GM23248 (cell line): ENCODE measurements around the gene MAGI3. TPM values are rescaled to one million over a fixed set of nuclear protein-coding genes. Genes with fewer than 3 reads are reported as not detected.

Experiments
- DNase-seq: peaks from one replicate; pipeline ENCODE4 v3.0.0-alpha.2; 2015
- H2AFZ ChIP-seq: fragments of 200-600 bp; sonication (generic); 2 replicates; pipeline ENCODE4 v1.6.1; 2016; ENCODE audit warnings: antibody characterized with exemption
- H3F3A ChIP-seq: fragments of 200-600 bp; sonication (generic); 2 replicates; pipeline ENCODE4 v1.6.1; 2016; ENCODE audit warnings: mild to moderate bottlenecking, antibody characterized with exemption, mixed run types; ENCODE audit not compliant: insufficient read depth
- H3K27ac ChIP-seq: fragments of 200-600 bp; sonication (generic); 2 replicates; pipeline ENCODE4 v1.5.1; 2016; ENCODE audit warnings: mild to moderate bottlenecking
- H3K27me3 ChIP-seq: fragments of 200-600 bp; sonication (generic); replicated peaks from 2 replicates; pipeline ENCODE4 v1.6.1; 2016; ENCODE audit warnings: mild to moderate bottlenecking; ENCODE audit not compliant: insufficient read depth
- H3K36me3 ChIP-seq: fragments of 200-600 bp; sonication (generic); 2 replicates; pipeline ENCODE4 v1.6.1; 2016; ENCODE audit warnings: low read depth, mild to moderate bottlenecking
- H3K4me1 ChIP-seq: fragments of 200-600 bp; sonication (generic); 2 replicates; pipeline ENCODE4 v1.6.1; 2016; ENCODE audit warnings: mild to moderate bottlenecking; ENCODE audit not compliant: insufficient read depth
- H3K4me2 ChIP-seq: fragments of 200-600 bp; sonication (generic); one replicate; pipeline ENCODE4 v1.6.1; 2016; ENCODE audit warnings: mild to moderate bottlenecking; ENCODE audit not compliant: unreplicated experiment
- H3K4me3 ChIP-seq: fragments of 200-600 bp; sonication (generic); 2 replicates; pipeline ENCODE4 v1.5.1; 2016; ENCODE audit warnings: mild to moderate bottlenecking
- H3K79me2 ChIP-seq: fragments of 200-600 bp; sonication (generic); 2 replicates; pipeline ENCODE4 v1.6.1; 2016; ENCODE audit warnings: mild to moderate bottlenecking; ENCODE audit not compliant: insufficient read depth
- H3K9ac ChIP-seq: fragments of 200-600 bp; sonication (generic); 2 replicates; pipeline ENCODE4 v1.6.1; 2016; ENCODE audit warnings: mild to moderate bottlenecking
- H3K9me2 ChIP-seq: fragments of 200-600 bp; sonication (generic); 2 replicates; pipeline ENCODE4 v1.6.1; 2016; ENCODE audit warnings: mixed run types, mild to moderate bottlenecking, moderate library complexity; ENCODE audit not compliant: insufficient read depth
- H3K9me3 ChIP-seq: fragments of 200-600 bp; sonication (generic); one replicate; pipeline ENCODE4 v1.6.1; 2017; ENCODE audit warnings: low read depth
- H4K20me1 ChIP-seq: fragments of 200-600 bp; sonication (generic); 2 replicates; pipeline ENCODE4 v1.6.0; 2016; ENCODE audit not compliant: insufficient read depth
- EZH2 ChIP-seq: fragments of 200-600 bp; sonication (generic); IDR thresholded peaks from 2 replicates; pipeline ENCODE4 v1.6.1; 2018; ENCODE audit warnings: antibody characterized with exemption, mild to moderate bottlenecking; ENCODE audit not compliant: insufficient read depth, poor library complexity, severe bottlenecking
- EZH2phosphoT487 ChIP-seq: fragments of 200-600 bp; sonication (generic); IDR thresholded peaks from 2 replicates; pipeline ENCODE4 v1.6.1; 2018; ENCODE audit warnings: antibody characterized with exemption, moderate library complexity, mild to moderate bottlenecking, low read depth; ENCODE audit not compliant: insufficient read depth
- WGBS, 2 experiments: methylation state at CpG; one replicate each; pipeline ENCODE4 v1.1.6; 2015 to 2017; ENCODE audit warnings: low lambda C conversion rate in 2 of 2, low coverage in 1 of 2; ENCODE audit errors: missing lambda C conversion rate in 2 of 2; 5-methylcytosine and 5-hydroxymethylcytosine counted together
- in situ Hi-C: fragments of 300-500 bp; cut with MboI; formaldehyde crosslinking; loops from 2 replicates; pipeline ENCODE4 v1.15.0; 2020
- polyA plus RNA-seq: library from polyadenylated mRNA; unstranded; fragments of >200 nt; fragmentation: Nextera tagmentation; extraction: Ambion mirVana; gene quantifications from 2 replicates; pipeline ENCODE4 v1.2.1, GENCODE V29; 2016
- total RNA-seq: library from RNA; depleted of rRNA; stranded (reverse); fragments of >200 nt; shearing (Covaris generic); gene quantifications from 2 replicates; pipeline ENCODE4 v1.2.3, GENCODE V29; 2014

The MAGI3 gene
- total and polyA plus RNA-seq, 2 experiments from 2014 or later, result 1.9 to 7.2 TPM

- peaks cover 18% of the 10 kb centered on the region for H3K4me1 ChIP-seq
- H4K20me1 ChIP-seq, result no peaks in the 10 kb centered on the region
- no peak overlapping the region for H2AFZ ChIP-seq
- TF ChIP-seq EZH2, result no peak
- in situ Hi-C loops, result no loop called here
- no peaks in the 10 kb centered on the region for H3K36me3 ChIP-seq
- no peak overlapping the region for H3K4me3 ChIP-seq
- WGBS, 2 experiments, result 27% methylated on average over 2 of the region's 2 CpGs
- H3F3A ChIP-seq, result peaks cover 12% of the 10 kb centered on the region
- H3K9me2 ChIP-seq, result no peaks in the 10 kb centered on the region; the same call in 1 of the 2 replicates
- H3K79me2 ChIP-seq, result peaks cover 45% of the 10 kb centered on the region
- peak; percentile 63 for DNase-seq
- H3K27me3 ChIP-seq, result no peaks in the 10 kb centered on the region
- no peaks in the 10 kb centered on the region for H3K9me3 ChIP-seq
- H3K9ac ChIP-seq, result no peak overlapping the region
- no peak overlapping the region for H3K4me2 ChIP-seq
- H3K27ac ChIP-seq, result no peak overlapping the region
Measured at GRCh38 chr1:113452921-113453770, 62.8 kb downstream of the MAGI3 start.

GRCh38 chr1:113453771-113454083, 63.4 kb downstream of the MAGI3 start:
- Histone ChIP-seq H3K27ac (no peak overlapping the region), H3K9ac (no peak overlapping the region), H3K9me3 (no peaks in the 10 kb centered on the region), H3K9me2 (no peaks in the 10 kb centered on the region; the same call in 1 of the 2 replicates), H3K36me3 (no peaks in the 10 kb centered on the region), H3K4me2 (no peak overlapping the region), H3K4me3 (no peak overlapping the region), H3K4me1 (peaks cover 21% of the 10 kb centered on the region), H3F3A (peaks cover 12% of the 10 kb centered on the region), H3K27me3 (no peaks in the 10 kb centered on the region), H4K20me1 (no peaks in the 10 kb centered on the region), H3K79me2 (peaks cover 45% of the 10 kb centered on the region), H2AFZ (no peak overlapping the region)
- no peak for TF ChIP-seq EZH2
- TF ChIP-seq EZH2phosphoT487, result no peak
- DNase-seq, result no peak
- 97 to 100% methylated on average over 1 of the region's 1 CpG for WGBS, 2 experiments
- in situ Hi-C loops, result no loop called here

- in situ Hi-C loops, result no loop called here
- TF ChIP-seq EZH2 (no peak), EZH2phosphoT487 (no peak)
Measured at GRCh38 chr1:113455374-113455773, 65.1 kb downstream of the MAGI3 start.

GRCh38 chr1:113456967-113457366, 66.7 kb downstream of the MAGI3 start:
- Histone ChIP-seq H4K20me1 (no peaks in the 10 kb centered on the region), H3K9ac (no peak overlapping the region), H3K79me2 (peaks cover 46% of the 10 kb centered on the region), H3F3A (peaks cover 12% of the 10 kb centered on the region), H3K36me3 (no peaks in the 10 kb centered on the region), H3K4me1 (peaks cover 33% of the 10 kb centered on the region), H3K9me2 (no peaks in the 10 kb centered on the region), H3K9me3 (no peaks in the 10 kb centered on the region), H3K4me3 (peak overlapping the region; percentile 54), H2AFZ (no peak overlapping the region), H3K4me2 (peak overlapping the region; percentile 74), H3K27me3 (no peaks in the 10 kb centered on the region), H3K27ac (peak overlapping the region; percentile 53)
- DNase-seq, result peak; percentile 96
- 0 to 2% methylated on average over 2 of the region's 2 CpGs for WGBS, 2 experiments
- in situ Hi-C loops, result no loop called here
- TF ChIP-seq EZH2 (no peak), EZH2phosphoT487 (no peak)

More at GRCh38 chr1:113455374-113455773, 65.1 kb downstream of the MAGI3 start:
- no peak for DNase-seq
- WGBS, 2 experiments, result 88 to 100% methylated on average over 1 of the region's 1 CpG
- Histone ChIP-seq H2AFZ (no peak overlapping the region), H3K27ac (no peak overlapping the region), H3K4me1 (peaks cover 33% of the 10 kb centered on the region), H3K4me3 (no peak overlapping the region), H3F3A (peaks cover 12% of the 10 kb centered on the region), H3K36me3 (no peaks in the 10 kb centered on the region), H3K27me3 (no peaks in the 10 kb centered on the region), H4K20me1 (no peaks in the 10 kb centered on the region), H3K9ac (no peak overlapping the region), H3K79me2 (peaks cover 48% of the 10 kb centered on the region), H3K4me2 (no peak overlapping the region), H3K9me2 (no peaks in the 10 kb centered on the region; the same call in 1 of the 2 replicates), H3K9me3 (no peaks in the 10 kb centered on the region)

- Histone ChIP-seq H2AFZ (no peak overlapping the region), H3K4me2 (no peak overlapping the region), H3F3A (peaks cover 12% of the 10 kb centered on the region), H3K9me2 (no peaks in the 10 kb centered on the region), H3K36me3 (no peaks in the 10 kb centered on the region), H3K4me1 (peaks cover 33% of the 10 kb centered on the region), H3K9me3 (no peaks in the 10 kb centered on the region), H3K27ac (no peak overlapping the region), H4K20me1 (no peaks in the 10 kb centered on the region), H3K4me3 (no peak overlapping the region), H3K79me2 (peaks cover 37% of the 10 kb centered on the region), H3K27me3 (no peaks in the 10 kb centered on the region), H3K9ac (no peak overlapping the region)
- in situ Hi-C loops, result no loop called here
- DNase-seq, result peak; percentile 41
- TF ChIP-seq EZH2 (no peak), EZH2phosphoT487 (no peak)
Measured at GRCh38 chr1:113459279-113459678, 69.0 kb downstream of the MAGI3 start.
